IMR-90 (cell line): ENCODE results near the gene SLC25A19. TPM values are rescaled to one million over a fixed set of nuclear protein-coding genes. Genes with fewer than 3 reads are reported as not detected.

Experiments used
- ATAC-seq: fragments of 200-7000 bp; cut with Tn5 transposase; 2 replicates; pipeline ENCODE4 v1.9.1; 2020; ENCODE audit warnings: low read depth, mild to moderate bottlenecking, moderate library complexity
- BruUV-seq: library from RNA; stranded (reverse); fragments of 400-500 nt; replicated peaks from 2 replicates; lab custom pipeline; 2021; lab: Mats Ljungman, UMichigan
- CTCF ChIA-PET: fragments of 300-600 bp; formaldehyde crosslinking; extraction: SDS; loops from one replicate; lab custom pipeline; 2021; ENCODE audit warnings: antibody characterized with exemption; lab: Yijun Ruan, JAX
- POLR2A ChIA-PET: fragments of 300-600 bp; sonication (Branson Sonifier 250); formaldehyde crosslinking; loops from one replicate; lab custom pipeline; 2022; ENCODE audit warnings: antibody characterized with exemption; ENCODE audit not compliant: unreplicated experiment; lab: Charles Lee
- DNase-seq: peaks from one replicate; pipeline ENCODE4 v3.0.0; 2013
- H2AFZ ChIP-seq: replicated peaks from 2 replicates; pipeline ENCODE3; 2013; ENCODE audit warnings: low read length, mild to moderate bottlenecking; ENCODE audit not compliant: poor library complexity
- H2AK5ac ChIP-seq: 2 replicates; pipeline ENCODE4 v1.6.1; 2013; ENCODE audit warnings: low read depth, low read length, inconsistent platforms
- H2AK9ac ChIP-seq: replicated peaks from 2 replicates; pipeline ENCODE3; 2013; ENCODE audit warnings: mild to moderate bottlenecking, low read depth, low read length, moderate library complexity; ENCODE audit not compliant: poor library complexity
- H2BK120ac ChIP-seq: 2 replicates; pipeline ENCODE4 v1.6.1; 2013; ENCODE audit warnings: low read depth, low read length, inconsistent platforms
- H2BK15ac ChIP-seq: 3 replicates; pipeline ENCODE4 v1.6.1; 2013; ENCODE audit warnings: low read depth, low read length, inconsistent platforms
- H2BK20ac ChIP-seq: 2 replicates; pipeline ENCODE4 v1.6.1; 2013; ENCODE audit warnings: low read depth, mild to moderate bottlenecking, inconsistent platforms, low read length, moderate library complexity
- H2BK5ac ChIP-seq: 2 replicates; pipeline ENCODE4 v1.6.1; 2013; ENCODE audit warnings: mild to moderate bottlenecking, low read depth, low read length, inconsistent platforms; ENCODE audit not compliant: poor library complexity, severe bottlenecking
- H3K14ac ChIP-seq: replicated peaks from 2 replicates; pipeline ENCODE4 v1.6.1; 2013; ENCODE audit warnings: low read depth, low read length, inconsistent platforms
- H3K18ac ChIP-seq: 2 replicates; pipeline ENCODE4 v1.6.1; 2013; ENCODE audit warnings: low read depth, low read length, control low read depth
- H3K23ac ChIP-seq: 2 replicates; pipeline ENCODE4 v1.6.1; 2013; ENCODE audit warnings: low read depth, low read length, inconsistent platforms
- H3K27ac ChIP-seq: 2 replicates; pipeline ENCODE4 v1.5.1; 2013; ENCODE audit warnings: mild to moderate bottlenecking, control low read depth, low read length; ENCODE audit not compliant: insufficient read depth
- H3K27me3 ChIP-seq: 2 replicates; pipeline ENCODE4 v1.6.1; 2013; ENCODE audit warnings: low read length; ENCODE audit not compliant: control insufficient read depth, insufficient read depth
- H3K36me3 ChIP-seq: 2 replicates; pipeline ENCODE4 v1.6.1; 2013; ENCODE audit warnings: low read length, mixed read lengths; ENCODE audit not compliant: control insufficient read depth, insufficient read depth
- H3K4ac ChIP-seq: 2 replicates; pipeline ENCODE4 v1.6.1; 2013; ENCODE audit warnings: low read depth, low read length, inconsistent platforms
- H3K4me1 ChIP-seq: 2 replicates; pipeline ENCODE4 v1.6.1; 2013; ENCODE audit warnings: low read length, mixed read lengths; ENCODE audit not compliant: control insufficient read depth, insufficient read depth
- H3K4me2 ChIP-seq: 2 replicates; pipeline ENCODE4 v1.6.1; 2013; ENCODE audit warnings: low read depth, mild to moderate bottlenecking, control low read depth, low read length, moderate library complexity
- H3K4me3 ChIP-seq: 2 replicates; pipeline ENCODE4 v1.5.1; 2013; ENCODE audit warnings: low read depth, mild to moderate bottlenecking, control low read depth, low read length, moderate library complexity; ENCODE audit not compliant: insufficient read depth
- H3K56ac ChIP-seq: 2 replicates; pipeline ENCODE4 v1.6.1; 2013; ENCODE audit warnings: low read length, inconsistent platforms; ENCODE audit not compliant: insufficient read depth; ENCODE audit errors: extremely low read depth
- H3K79me1 ChIP-seq, 2 experiments: 2 replicates each; pipeline ENCODE4 v1.6.1; 2013; ENCODE audit warnings: low read length in 2 of 2, inconsistent platforms in 1 of 2, low read depth in 1 of 2
- H3K9ac ChIP-seq: 2 replicates; pipeline ENCODE4 v1.6.1; 2013; ENCODE audit warnings: low read depth, low read length, control low read depth
- H3K9me1 ChIP-seq: 2 replicates; pipeline ENCODE4 v1.6.1; 2013; ENCODE audit warnings: low read length, inconsistent platforms; ENCODE audit not compliant: insufficient read depth
- H3K9me3 ChIP-seq: 2 replicates; pipeline ENCODE4 v1.6.1; 2013; ENCODE audit warnings: low read length; ENCODE audit not compliant: control insufficient read depth, insufficient read depth
- H4K20me1 ChIP-seq: 2 replicates; pipeline ENCODE4 v1.6.1; 2013; ENCODE audit warnings: low read length, inconsistent platforms; ENCODE audit not compliant: insufficient read depth
- H4K5ac ChIP-seq: 2 replicates; pipeline ENCODE4 v1.6.1; 2013; ENCODE audit warnings: mild to moderate bottlenecking, low read depth, low read length, control low read depth
- H4K8ac ChIP-seq, 2 experiments: 2 replicates each; pipeline ENCODE4 v1.6.1; 2013; ENCODE audit warnings: low read depth in 2 of 2, low read length in 2 of 2, control low read depth in 1 of 2, inconsistent platforms in 1 of 2
- H4K91ac ChIP-seq: 2 replicates; pipeline ENCODE4 v1.6.1; 2013; ENCODE audit warnings: low read depth, low read length, inconsistent platforms; ENCODE audit not compliant: insufficient read depth
- MAFK ChIP-seq: IDR thresholded peaks from 2 replicates; pipeline ENCODE4 v1.6.1; 2012; ENCODE audit warnings: low read depth, low read length, improper control_type of control experiment
- RAD21 ChIP-seq: IDR thresholded peaks from 2 replicates; pipeline ENCODE4 v1.6.1; 2012; ENCODE audit warnings: low read length, improper control_type of control experiment
- WGBS, 2 experiments: methylation state at CpG; one replicate each; pipeline versions ENCODE4 v1.1.5 to v1.1.7; 2013; ENCODE audit warnings: missing lambda C conversion rate in 2 of 2; ENCODE audit not compliant: insufficient read length in 1 of 2; ENCODE audit errors: extremely low coverage in 2 of 2; 5-methylcytosine and 5-hydroxymethylcytosine counted together
- dilution Hi-C: fragments of 300-500 bp; cut with HindIII; formaldehyde crosslinking; loops from one replicate; pipeline ENCODE4 v1.14.3; 2018; ENCODE audit warnings: low sequenced_read_pairs; ENCODE audit not compliant: unreplicated experiment
- in situ Hi-C: fragments of 300-500 bp; cut with MboI; formaldehyde crosslinking; loops from 3 replicates; pipeline ENCODE4 v1.14.3; 2019; ENCODE audit warnings: low sequenced_read_pairs, inconsistent platforms, mixed read lengths
- intact Hi-C: fragments of 100-400 bp; cut with micrococcal nuclease; formaldehyde crosslinking; loops from 2 replicates; pipeline ENCODE4 v1.10.0; 2022
- polyA plus RNA-seq, 3 experiments: library from polyadenylated mRNA; depleted of rRNA; stranded (reverse); fragments of >200 nt; gene quantifications; 2 replicates each; pipeline ENCODE4 v1.2.3, GENCODE V29; 2012; ENCODE audit warnings: low replicate concordance in 1 of 3
- total RNA-seq: library from RNA; depleted of rRNA; stranded (reverse); fragments of >200 nt; gene quantifications from 2 replicates; pipeline ENCODE4 v1.2.3, GENCODE V29; 2012

The SLC25A19 gene
- total and polyA plus RNA-seq, 2 of the 4 experiments (the other 2 are of a cell fraction), result 9.1 to 9.2 TPM

DNA sequence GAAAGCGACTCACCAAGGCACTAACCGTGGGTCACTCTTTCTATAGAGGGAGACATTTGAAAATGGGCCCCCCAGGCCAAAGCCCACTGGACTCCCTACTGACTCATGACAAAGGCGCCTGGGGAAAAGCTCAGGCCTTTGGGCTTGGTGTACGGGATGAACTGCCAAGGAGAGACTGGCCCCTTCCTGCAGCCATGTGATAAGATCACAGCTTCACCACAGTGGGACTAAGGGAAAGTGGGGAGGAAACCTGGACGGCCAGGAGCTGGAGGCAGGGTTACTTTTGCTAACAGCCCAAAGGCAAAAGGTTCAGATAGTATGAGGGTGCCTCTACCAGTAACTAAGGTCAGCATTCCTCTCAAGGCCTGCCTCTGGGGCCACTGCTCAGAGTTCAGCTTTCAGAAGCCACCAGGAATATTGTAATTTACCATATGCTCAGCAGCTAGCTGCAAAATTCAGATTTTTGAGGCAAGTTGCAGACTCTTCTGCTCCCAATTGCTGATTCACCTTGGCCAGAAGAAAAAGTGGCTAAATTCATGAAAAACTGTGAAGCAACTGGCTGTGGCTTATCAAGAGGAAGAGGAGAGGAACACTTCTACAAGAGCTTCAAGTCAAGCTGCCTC is 37.1 kb upstream of the SLC25A19 start:
- dilution Hi-C loops, result no loop called here
- no peak overlapping the region for H3K56ac ChIP-seq
- no peaks in the 10 kb centered on the region for H3K27me3 ChIP-seq
- intact Hi-C loops, result loop anchor here (5.0 kb wide), 1 partner anchor 36 kb away; no protein-coding TSS in a partner anchor
- no peak overlapping the region for H4K8ac ChIP-seq
- H2BK5ac ChIP-seq, result no peak overlapping the region
- H2AK9ac ChIP-seq, result no peak overlapping the region
- no peak overlapping the region for H3K9ac ChIP-seq
- no peak overlapping the region for H2BK20ac ChIP-seq
- no CpG with 5 or more reads among the region's 5 CpGs for whole genome bisulfite sequencing, 2 experiments
- no peak overlapping the region for H3K23ac ChIP-seq
- peak overlapping the region; percentile 34 for H2AFZ ChIP-seq
- H3K4me2 ChIP-seq, result no peak overlapping the region
- H3K4ac ChIP-seq, result peak overlapping the region; percentile 12; the same call in 1 of the 2 replicates
- H3K9me3 ChIP-seq, result no peaks in the 10 kb centered on the region
- POLR2A ChIA-PET, result interaction anchor here (0.7 kb wide), 1 partner anchor 67 kb away, joined by 3 read pairs; no protein-coding TSS in a partner anchor
- CTCF ChIA-PET, result interaction anchor here (0.5 to 1.4 kb wide), 2 partner anchors 61 to 68 kb away, joined by 3 to 5 read pairs; no protein-coding TSS in a partner anchor
- no peak for TF ChIP-seq RAD21
- no peak for TF ChIP-seq MAFK
- in situ Hi-C loops, result no loop called here
- H3K14ac ChIP-seq, result no peak overlapping the region
- H3K18ac ChIP-seq, result no peak overlapping the region
- peaks cover 18 to 61% of the 10 kb centered on the region in 2 experiments for H3K79me1 ChIP-seq
- peak overlapping the region; percentile 27; the same call in 1 of the 2 replicates for H2AK5ac ChIP-seq
- H4K20me1 ChIP-seq, result peaks cover 15% of the 10 kb centered on the region; the same call in 1 of the 2 replicates
- no peak overlapping the region for H3K4me3 ChIP-seq
- no peak overlapping the region for H4K5ac ChIP-seq
- H3K9me1 ChIP-seq, result peaks cover 15% of the 10 kb centered on the region
- DNase-seq (peak; percentile 27), ATAC-seq (0 out of 2 replicates have a peak, but pooled peaks have one; percentile 33)
- H4K91ac ChIP-seq, result no peak overlapping the region
- BruUV-seq, result no TSS peak
- H2BK15ac ChIP-seq, result no peak overlapping the region
- H3K27ac ChIP-seq, result no peak overlapping the region
- H2BK120ac ChIP-seq, result no peak overlapping the region
- peaks cover 5% of the 10 kb centered on the region for H3K4me1 ChIP-seq
- peaks cover 20% of the 10 kb centered on the region for H3K36me3 ChIP-seq
